SU-DHL-6 (cell line): ENCODE measurements around the gene CRISP2.

Experiments used
- EZH2phosphoT487 ChIP-seq: fragments of 200-600 bp; sonication (generic), shearing (Covaris generic); conservative IDR thresholded peaks from 2 replicates; pipeline ENCODE4 v1.6.1; 2018; ENCODE audit warnings: mild to moderate bottlenecking, antibody characterized with exemption, low read length, moderate library complexity, mixed read lengths
- TF ChIP-seq, protein P1 (sequence below): fragments of 200-600 bp; sonication (generic); IDR thresholded peaks from one replicate; pipeline ENCODE4 v1.5.1; 2017; ENCODE audit warnings: antibody characterized with exemption, mild to moderate bottlenecking, low read length, moderate library complexity; ENCODE audit not compliant: insufficient read depth, poor library complexity, severe bottlenecking

DNA sequence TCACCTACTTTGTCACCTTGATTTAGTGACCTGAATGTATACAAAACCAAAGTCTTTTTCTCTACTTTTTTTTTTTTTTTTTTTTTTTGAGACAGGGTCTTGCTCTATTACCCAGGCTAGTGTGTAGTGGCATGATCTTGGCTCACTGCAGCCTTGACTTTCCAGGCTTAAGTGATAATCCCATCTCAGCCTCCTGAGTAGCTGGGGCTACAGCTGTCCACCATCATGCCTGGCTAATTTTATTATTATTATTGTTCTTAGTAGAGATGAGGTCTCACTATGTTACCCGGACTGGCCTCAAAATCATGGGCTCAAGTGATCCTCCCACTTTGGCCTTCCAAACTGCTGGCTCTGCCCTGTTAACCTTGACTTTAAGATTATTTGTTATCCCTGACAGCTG is 37.5 kb downstream of the CRISP2 start:
- TF ChIP-seq, protein P1, sequence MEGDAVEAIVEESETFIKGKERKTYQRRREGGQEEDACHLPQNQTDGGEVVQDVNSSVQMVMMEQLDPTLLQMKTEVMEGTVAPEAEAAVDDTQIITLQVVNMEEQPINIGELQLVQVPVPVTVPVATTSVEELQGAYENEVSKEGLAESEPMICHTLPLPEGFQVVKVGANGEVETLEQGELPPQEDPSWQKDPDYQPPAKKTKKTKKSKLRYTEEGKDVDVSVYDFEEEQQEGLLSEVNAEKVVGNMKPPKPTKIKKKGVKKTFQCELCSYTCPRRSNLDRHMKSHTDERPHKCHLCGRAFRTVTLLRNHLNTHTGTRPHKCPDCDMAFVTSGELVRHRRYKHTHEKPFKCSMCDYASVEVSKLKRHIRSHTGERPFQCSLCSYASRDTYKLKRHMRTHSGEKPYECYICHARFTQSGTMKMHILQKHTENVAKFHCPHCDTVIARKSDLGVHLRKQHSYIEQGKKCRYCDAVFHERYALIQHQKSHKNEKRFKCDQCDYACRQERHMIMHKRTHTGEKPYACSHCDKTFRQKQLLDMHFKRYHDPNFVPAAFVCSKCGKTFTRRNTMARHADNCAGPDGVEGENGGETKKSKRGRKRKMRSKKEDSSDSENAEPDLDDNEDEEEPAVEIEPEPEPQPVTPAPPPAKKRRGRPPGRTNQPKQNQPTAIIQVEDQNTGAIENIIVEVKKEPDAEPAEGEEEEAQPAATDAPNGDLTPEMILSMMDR: no peak
- no peak for TF ChIP-seq EZH2phosphoT487
